OCI-LY7 (cell line): Measurements from ENCODE around the gene DYDC1.

Experiments used
- CTCF ChIP-seq: fragments of 200-600 bp; sonication (generic); conservative IDR thresholded peaks from 2 replicates; pipeline ENCODE4 v1.5.1; 2014; ENCODE audit warnings: mild to moderate bottlenecking, antibody characterized with exemption, low read length, moderate library complexity, mixed read lengths
- EZH2phosphoT487 ChIP-seq: fragments of 200-600 bp; sonication (generic); IDR thresholded peaks from 2 replicates; pipeline ENCODE4 v1.6.1; 2018; ENCODE audit warnings: low read depth, borderline replicate concordance, mild to moderate bottlenecking, mixed run types, antibody characterized with exemption, low read length, moderate library complexity, mixed read lengths

GRCh38 chr10:80380185-80380584, 23.6 kb upstream of the DYDC1 start:
- TF ChIP-seq CTCF (no peak), EZH2phosphoT487 (no peak)
